Urothelium cell line (cell line): Measurements from ENCODE around the gene SREK1.

ENCODE experiments used
- DNase-seq: peaks from one replicate; pipeline ENCODE4 v3.0.0; 2011; ENCODE audit warnings: low spot score, mixed read lengths
- FAIRE-seq: peaks from 2 replicates; lab custom pipeline; 2011; peaks lifted over from hg19 to GRCh38; lab: Jason Lieb, UNC

Gene SREK1

GRCh38 chr5:66164044-66164790, 20.1 kb downstream of the SREK1 start:
- no peak for DNase-seq
- no peak for FAIRE-seq

- FAIRE-seq, result no peak
- DNase-seq, result no peak
Measured at GRCh38 chr5:66168226-66168625, 24.1 kb downstream of the SREK1 start.

GRCh38 chr5:66169534-66169933, 25.4 kb downstream of the SREK1 start:
- FAIRE-seq (no peak), DNase-seq (no peak)

- FAIRE-seq (no peak), DNase-seq (no peak)
Measured at GRCh38 chr5:66170195-66170919, 26.3 kb downstream of the SREK1 start.

GRCh38 chr5:66171349-66172344, 27.5 kb downstream of the SREK1 start:
- FAIRE-seq, result no peak
- DNase-seq, result peak; percentile 32

- no peak for DNase-seq
- FAIRE-seq, result no peak
Measured at GRCh38 chr5:66174338-66174737, 30.2 kb downstream of the SREK1 start.

DNA sequence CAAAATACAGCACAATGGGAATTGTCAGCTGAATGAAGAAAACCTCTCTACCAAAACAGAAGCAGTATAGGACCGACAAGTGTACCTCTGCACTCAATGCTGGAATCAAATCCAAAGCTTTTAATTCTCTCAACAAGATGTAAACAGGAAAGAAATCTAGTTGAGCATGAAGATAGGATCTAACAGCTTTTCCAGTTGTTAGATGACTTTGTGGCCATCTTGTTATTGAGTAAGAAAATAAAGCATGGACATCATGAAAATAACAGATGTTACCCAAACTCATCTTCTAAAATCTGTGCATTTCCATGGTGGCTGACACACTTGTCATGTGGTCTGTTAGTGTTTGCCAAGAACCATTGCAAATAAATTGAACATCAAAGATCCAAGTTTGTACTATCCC, 34.7 kb downstream of the SREK1 start:
- FAIRE-seq (no peak), DNase-seq (no peak)

DNA sequence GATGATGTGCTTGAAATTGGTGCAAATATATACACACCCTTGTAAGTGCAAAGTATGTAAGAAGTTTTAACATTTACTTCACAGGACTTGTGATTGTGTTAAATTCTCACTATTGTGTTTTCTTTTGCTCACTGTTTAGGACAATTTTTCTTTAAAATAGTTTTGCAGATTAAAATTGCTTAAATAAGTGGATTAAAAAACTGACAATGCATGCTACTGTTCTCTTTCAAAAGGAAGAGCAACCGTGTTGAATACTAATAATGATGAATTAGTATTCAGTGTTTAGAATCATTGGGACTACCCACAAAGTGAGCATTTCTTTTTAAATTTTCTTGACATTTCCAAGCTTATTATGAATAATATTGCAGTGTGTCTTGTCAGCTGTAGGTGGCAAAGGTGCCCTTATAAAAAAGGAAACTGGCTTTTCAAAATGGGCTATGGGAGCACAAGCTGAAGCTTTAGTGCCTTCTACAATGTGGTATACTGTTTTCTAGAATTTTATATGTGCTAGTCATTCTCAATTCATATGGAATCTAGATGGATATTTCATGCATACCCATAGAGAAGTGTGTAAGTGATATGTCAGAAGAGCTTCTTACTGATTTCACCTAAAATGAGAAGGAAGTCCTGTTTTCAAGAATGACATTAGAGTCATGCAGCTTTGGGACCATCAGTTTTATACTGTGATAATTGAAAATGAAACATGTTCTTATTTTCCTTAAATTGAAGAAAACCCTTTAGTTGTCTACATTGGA, 35.4 kb downstream of the SREK1 start:
- DNase-seq, result no peak
- no peak for FAIRE-seq

- FAIRE-seq, result no peak
Measured at GRCh38 chr5:66180282-66181155, 36.4 kb downstream of the SREK1 start.

GRCh38 chr5:66186108-66186507, 42.0 kb downstream of the SREK1 start:
- DNase-seq, result no peak
- no peak for FAIRE-seq

More at GRCh38 chr5:66180282-66181155, 36.4 kb downstream of the SREK1 start:
- no peak for DNase-seq

GRCh38 chr5:66193419-66193818, 49.3 kb downstream of the SREK1 start:
- DNase-seq, result no peak
- no peak for FAIRE-seq

GRCh38 chr5:66197764-66198405, 53.8 kb downstream of the SREK1 start:
- DNase-seq (no peak), FAIRE-seq (no peak)

DNA sequence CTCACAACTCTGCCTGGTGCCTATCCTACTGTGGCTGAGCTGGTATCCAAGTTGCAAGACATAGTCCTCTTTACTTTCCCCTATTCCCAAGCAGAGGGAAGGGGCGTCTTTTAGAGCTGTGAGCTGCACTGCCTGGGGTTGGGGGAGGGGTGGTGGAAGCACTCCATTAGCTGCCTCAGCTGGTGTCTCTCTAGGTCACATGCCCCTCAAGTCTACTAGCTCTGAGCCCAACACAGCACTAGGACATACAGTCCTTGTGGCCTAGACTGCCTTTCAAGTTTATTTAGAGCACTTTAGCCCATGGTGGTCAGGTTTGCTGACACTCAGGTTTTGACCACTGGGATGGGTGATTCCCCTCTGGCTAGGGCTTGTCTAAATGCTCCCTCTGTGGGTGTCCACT, 54.7 kb downstream of the SREK1 start:
- FAIRE-seq, result peak; percentile 35
- no peak for DNase-seq

GRCh38 chr5:66203531-66203930, 59.4 kb downstream of the SREK1 start:
- FAIRE-seq (no peak), DNase-seq (no peak)

GRCh38 chr5:66206465-66206864, 62.4 kb downstream of the SREK1 start:
- peak; percentile 37 for FAIRE-seq
- DNase-seq, result no peak

- FAIRE-seq, result no peak
- no peak for DNase-seq
Measured at GRCh38 chr5:66207800-66208561, 63.9 kb downstream of the SREK1 start.

- no peak for FAIRE-seq
- peak; percentile 64 for DNase-seq
Measured at GRCh38 chr5:66209350-66209749, 65.2 kb downstream of the SREK1 start.

GRCh38 chr5:66209794-66210193, 65.7 kb downstream of the SREK1 start:
- DNase-seq (no peak), FAIRE-seq (no peak)
